ENCODE measurements around the gene UFSP1.
"Not testable (repeated sequence)": the region's sequence is repeated elsewhere in the genome, so short reads cannot be mapped to it uniquely, and the experiment has no call there.

GRCh38 chr7:100919335-100919734, 29.8 kb upstream of the UFSP1 start:
- not testable (repeated sequence) for TF ChIP-seq POLR2A, POLR2AphosphoS5, CTCF (IDR thresholded peaks at IDR 0.05)

All from prostate gland (tissue), 2 donors.